ENCODE measurements around the gene DHX29. TPM values are rescaled to one million over a fixed set of nuclear protein-coding genes. Genes with fewer than 3 reads are reported as not detected.

The DHX29 gene
- polyA plus RNA-seq, 1 donor (not counting 4 experiments of a cell fraction or from before 2014, with no cell fraction given) = 18.8 TPM

GRCh38 chr5:55344392-55344992, 37.0 kb upstream of the DHX29 start:
- FAIRE-seq = no peak
- Histone ChIP-seq H3K79me2 (ENCODE audit: control insufficient read depth, insufficient read depth, low read length) (no peaks in the 10 kb centered on the region), H3K36me3 (ENCODE audit: control insufficient read depth in 2 of 2, extremely low read depth in 1 of 2, insufficient read depth in 2 of 2, low read length in 2 of 2) (peaks cover 8 to 13% of the 10 kb centered on the region in 2 experiments)

GRCh38 chr5:55343609-55344008, 36.1 kb upstream of the DHX29 start:
- no peak overlapping the region for H3K27ac ChIP-seq (ENCODE audit: control insufficient read depth, insufficient read depth, low read length)
- no peaks in the 10 kb centered on the region for H3K27me3 ChIP-seq (ENCODE audit: control insufficient read depth, extremely low read depth, insufficient read depth, low read length)
- FAIRE-seq = no peak
- TF ChIP-seq, protein P1, sequence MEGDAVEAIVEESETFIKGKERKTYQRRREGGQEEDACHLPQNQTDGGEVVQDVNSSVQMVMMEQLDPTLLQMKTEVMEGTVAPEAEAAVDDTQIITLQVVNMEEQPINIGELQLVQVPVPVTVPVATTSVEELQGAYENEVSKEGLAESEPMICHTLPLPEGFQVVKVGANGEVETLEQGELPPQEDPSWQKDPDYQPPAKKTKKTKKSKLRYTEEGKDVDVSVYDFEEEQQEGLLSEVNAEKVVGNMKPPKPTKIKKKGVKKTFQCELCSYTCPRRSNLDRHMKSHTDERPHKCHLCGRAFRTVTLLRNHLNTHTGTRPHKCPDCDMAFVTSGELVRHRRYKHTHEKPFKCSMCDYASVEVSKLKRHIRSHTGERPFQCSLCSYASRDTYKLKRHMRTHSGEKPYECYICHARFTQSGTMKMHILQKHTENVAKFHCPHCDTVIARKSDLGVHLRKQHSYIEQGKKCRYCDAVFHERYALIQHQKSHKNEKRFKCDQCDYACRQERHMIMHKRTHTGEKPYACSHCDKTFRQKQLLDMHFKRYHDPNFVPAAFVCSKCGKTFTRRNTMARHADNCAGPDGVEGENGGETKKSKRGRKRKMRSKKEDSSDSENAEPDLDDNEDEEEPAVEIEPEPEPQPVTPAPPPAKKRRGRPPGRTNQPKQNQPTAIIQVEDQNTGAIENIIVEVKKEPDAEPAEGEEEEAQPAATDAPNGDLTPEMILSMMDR (optimal IDR thresholded peaks at IDR 0.05 in 1 of 3, IDR thresholded peaks at IDR 0.05 in 1 of 3, conservative IDR thresholded peaks at IDR 0.05 in 1 of 3; ENCODE audit: extremely low read depth in 1 of 3, insufficient read depth in 2 of 3, low read length in 3 of 3) = no peak
- TF ChIP-seq EZH2 (IDR thresholded peaks at IDR 0.05; ENCODE audit: low read length) = no peak
- dilution Hi-C loops (cut with MboI; ENCODE audit: extremely low pct_ligation_motif_present, low sequenced_read_pairs) = no loop called here
- H3K9ac ChIP-seq (ENCODE audit: control insufficient read depth, extremely low read depth, insufficient read depth, low read length) = no peak overlapping the region
- H2AFZ ChIP-seq (ENCODE audit: control insufficient read depth, low read length) = no peak overlapping the region
- DNase-seq (ENCODE audit: low read depth, low spot score) = no peak
- H3K9me1 ChIP-seq (ENCODE audit: control insufficient read depth, extremely low read depth, insufficient read depth, low read length) = no peaks in the 10 kb centered on the region
- no peaks in the 10 kb centered on the region for H3K4me1 ChIP-seq (ENCODE audit: control insufficient read depth, extremely low read depth, insufficient read depth, low read length)
- no peak overlapping the region for H3K4me3 ChIP-seq (ENCODE audit: control insufficient read depth in 2 of 3, extremely low read depth in 1 of 3, insufficient read depth in 2 of 3, low read depth in 1 of 3, low read length in 3 of 3)
- H3K36me3 ChIP-seq (ENCODE audit: control insufficient read depth in 2 of 2, extremely low read depth in 1 of 2, insufficient read depth in 2 of 2, low read length in 2 of 2) = peaks cover 6 to 13% of the 10 kb centered on the region in 2 experiments
- H4K20me1 ChIP-seq (ENCODE audit: control insufficient read depth, extremely low read depth, insufficient read depth, low read length) = no peaks in the 10 kb centered on the region
- peaks cover 3% of the 10 kb centered on the region for H3K79me2 ChIP-seq (ENCODE audit: control insufficient read depth, insufficient read depth, low read length)
- no peak overlapping the region for H3K4me2 ChIP-seq (ENCODE audit: control insufficient read depth, extremely low read depth, insufficient read depth, low read depth, low read length)
- H3K9me3 ChIP-seq (ENCODE audit: control insufficient read depth, low read depth, low read length) = no peaks in the 10 kb centered on the region

More at GRCh38 chr5:55344392-55344992, 37.0 kb upstream of the DHX29 start:
- Histone ChIP-seq H3K9me1 (ENCODE audit: control insufficient read depth, extremely low read depth, insufficient read depth, low read length) (no peaks in the 10 kb centered on the region), H3K4me2 (ENCODE audit: control insufficient read depth, extremely low read depth, insufficient read depth, low read depth, low read length) (no peak overlapping the region), H2AFZ (ENCODE audit: control insufficient read depth, low read length) (no peak overlapping the region), H4K20me1 (ENCODE audit: control insufficient read depth, extremely low read depth, insufficient read depth, low read length) (no peaks in the 10 kb centered on the region), H3K27ac (ENCODE audit: control insufficient read depth, insufficient read depth, low read length) (no peak overlapping the region), H3K27me3 (ENCODE audit: control insufficient read depth, extremely low read depth, insufficient read depth, low read length) (no peaks in the 10 kb centered on the region), H3K9me3 (ENCODE audit: control insufficient read depth, low read depth, low read length) (no peaks in the 10 kb centered on the region), H3K4me3 (ENCODE audit: control insufficient read depth in 2 of 3, extremely low read depth in 1 of 3, insufficient read depth in 2 of 3, low read depth in 1 of 3, low read length in 3 of 3) (no peak overlapping the region), H3K4me1 (ENCODE audit: control insufficient read depth, extremely low read depth, insufficient read depth, low read length) (no peaks in the 10 kb centered on the region), H3K9ac (ENCODE audit: control insufficient read depth, extremely low read depth, insufficient read depth, low read length) (no peak overlapping the region)
- dilution Hi-C loops (cut with MboI; ENCODE audit: extremely low pct_ligation_motif_present, low sequenced_read_pairs) = no loop called here
- no peak for TF ChIP-seq EZH2 (IDR thresholded peaks at IDR 0.05; ENCODE audit: low read length)
- TF ChIP-seq, protein P1 (optimal IDR thresholded peaks at IDR 0.05 in 1 of 3, IDR thresholded peaks at IDR 0.05 in 1 of 3, conservative IDR thresholded peaks at IDR 0.05 in 1 of 3; ENCODE audit: extremely low read depth in 1 of 3, insufficient read depth in 2 of 3, low read length in 3 of 3) = peak; percentile 59 to 72 (median 68)
- DNase-seq (ENCODE audit: low read depth, low spot score) = no peak
